ENCODE results near the gene HARS1.

DNA sequence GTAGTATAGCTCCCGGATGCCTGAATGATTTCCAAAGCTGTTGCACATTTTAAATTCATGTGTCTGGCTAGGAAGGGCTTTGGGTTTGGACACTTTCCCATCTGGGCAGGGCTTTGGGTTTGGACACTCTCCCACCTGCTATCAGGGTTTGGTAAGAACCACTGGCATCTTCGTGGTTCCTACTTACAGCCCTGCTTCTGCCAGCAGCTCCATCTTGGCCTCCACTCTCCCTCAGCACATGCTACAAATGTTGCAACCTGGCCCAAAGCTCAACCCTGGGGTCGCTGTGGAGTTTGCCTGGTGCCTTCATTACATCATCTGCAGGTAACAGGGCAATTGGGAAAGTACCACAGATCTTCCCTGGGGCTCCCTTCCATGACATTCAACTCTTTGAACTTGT, 48.5 kb downstream of the HARS1 start:
- TF ChIP-seq, protein P1, sequence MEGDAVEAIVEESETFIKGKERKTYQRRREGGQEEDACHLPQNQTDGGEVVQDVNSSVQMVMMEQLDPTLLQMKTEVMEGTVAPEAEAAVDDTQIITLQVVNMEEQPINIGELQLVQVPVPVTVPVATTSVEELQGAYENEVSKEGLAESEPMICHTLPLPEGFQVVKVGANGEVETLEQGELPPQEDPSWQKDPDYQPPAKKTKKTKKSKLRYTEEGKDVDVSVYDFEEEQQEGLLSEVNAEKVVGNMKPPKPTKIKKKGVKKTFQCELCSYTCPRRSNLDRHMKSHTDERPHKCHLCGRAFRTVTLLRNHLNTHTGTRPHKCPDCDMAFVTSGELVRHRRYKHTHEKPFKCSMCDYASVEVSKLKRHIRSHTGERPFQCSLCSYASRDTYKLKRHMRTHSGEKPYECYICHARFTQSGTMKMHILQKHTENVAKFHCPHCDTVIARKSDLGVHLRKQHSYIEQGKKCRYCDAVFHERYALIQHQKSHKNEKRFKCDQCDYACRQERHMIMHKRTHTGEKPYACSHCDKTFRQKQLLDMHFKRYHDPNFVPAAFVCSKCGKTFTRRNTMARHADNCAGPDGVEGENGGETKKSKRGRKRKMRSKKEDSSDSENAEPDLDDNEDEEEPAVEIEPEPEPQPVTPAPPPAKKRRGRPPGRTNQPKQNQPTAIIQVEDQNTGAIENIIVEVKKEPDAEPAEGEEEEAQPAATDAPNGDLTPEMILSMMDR (IDR thresholded peaks at IDR 0.05 in 8 of 11, conservative IDR thresholded peaks at IDR 0.05 in 3 of 11): no peak
- TF ChIP-seq POLR2A (IDR thresholded peaks at IDR 0.05) (no peak), POLR2AphosphoS5 (IDR thresholded peaks at IDR 0.05) (no peak)

Data from spleen (tissue), 7 donors.